B cell (primary cell): ENCODE results near the gene NEU2.

Source experiments
- EZH2 ChIP-seq: IDR thresholded peaks from 2 replicates; pipeline ENCODE4 v1.6.1; 2012; ENCODE audit warnings: borderline replicate concordance, low read depth, mild to moderate bottlenecking, moderate library complexity, low read length; ENCODE audit not compliant: insufficient read depth, poor library complexity, severe bottlenecking
- TF ChIP-seq, protein P1 (sequence below): fragments of 200-600 bp; IDR thresholded peaks from one replicate; pipeline ENCODE4 v1.8.0; 2022; ENCODE audit warnings: antibody characterized with exemption, mild to moderate bottlenecking

DNA sequence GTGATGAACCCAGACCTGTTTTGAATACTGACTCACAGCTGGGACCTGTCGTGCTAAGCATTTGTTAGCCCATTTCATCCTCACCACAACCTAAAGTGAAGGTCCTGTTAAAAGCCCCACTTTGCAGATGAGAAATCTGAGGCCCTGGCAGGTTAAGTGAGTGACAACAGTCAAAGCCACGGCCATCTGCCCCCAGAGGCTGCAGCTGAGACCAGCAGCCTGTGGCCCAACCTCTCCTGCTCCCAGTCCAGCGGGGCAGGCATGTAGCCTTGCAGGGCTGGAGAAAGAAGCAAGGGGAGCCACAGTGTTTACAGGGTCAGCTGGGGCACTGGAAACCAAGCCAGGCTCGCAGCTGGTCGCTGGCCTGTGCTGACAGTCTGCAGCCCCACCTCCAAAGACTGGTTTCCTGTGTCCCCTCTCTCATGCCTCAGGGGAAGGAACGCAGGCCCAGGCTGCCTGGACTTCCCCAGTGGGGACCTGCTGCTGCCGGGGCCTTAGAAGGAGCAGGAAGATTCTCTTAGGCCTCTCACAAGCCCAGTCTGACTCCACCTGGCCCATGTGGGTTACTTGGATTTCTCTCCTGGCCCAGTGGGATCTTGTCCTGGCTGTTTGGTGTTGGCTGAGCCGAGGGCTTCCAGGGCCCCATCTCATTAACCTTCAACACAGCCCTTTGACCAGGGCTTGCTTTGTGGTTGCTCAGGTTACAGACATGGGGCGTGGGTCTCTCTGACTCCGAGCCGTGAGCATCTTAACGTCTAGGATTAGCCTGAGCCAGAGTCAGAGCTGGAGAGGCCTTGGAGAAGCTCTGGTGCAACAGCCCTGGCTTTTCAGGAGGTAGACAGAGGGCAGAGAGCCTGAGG is 29.3 kb downstream of the NEU2 start:
- TF ChIP-seq, protein P1, sequence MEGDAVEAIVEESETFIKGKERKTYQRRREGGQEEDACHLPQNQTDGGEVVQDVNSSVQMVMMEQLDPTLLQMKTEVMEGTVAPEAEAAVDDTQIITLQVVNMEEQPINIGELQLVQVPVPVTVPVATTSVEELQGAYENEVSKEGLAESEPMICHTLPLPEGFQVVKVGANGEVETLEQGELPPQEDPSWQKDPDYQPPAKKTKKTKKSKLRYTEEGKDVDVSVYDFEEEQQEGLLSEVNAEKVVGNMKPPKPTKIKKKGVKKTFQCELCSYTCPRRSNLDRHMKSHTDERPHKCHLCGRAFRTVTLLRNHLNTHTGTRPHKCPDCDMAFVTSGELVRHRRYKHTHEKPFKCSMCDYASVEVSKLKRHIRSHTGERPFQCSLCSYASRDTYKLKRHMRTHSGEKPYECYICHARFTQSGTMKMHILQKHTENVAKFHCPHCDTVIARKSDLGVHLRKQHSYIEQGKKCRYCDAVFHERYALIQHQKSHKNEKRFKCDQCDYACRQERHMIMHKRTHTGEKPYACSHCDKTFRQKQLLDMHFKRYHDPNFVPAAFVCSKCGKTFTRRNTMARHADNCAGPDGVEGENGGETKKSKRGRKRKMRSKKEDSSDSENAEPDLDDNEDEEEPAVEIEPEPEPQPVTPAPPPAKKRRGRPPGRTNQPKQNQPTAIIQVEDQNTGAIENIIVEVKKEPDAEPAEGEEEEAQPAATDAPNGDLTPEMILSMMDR = peak; percentile 20
- no peak for TF ChIP-seq EZH2
